Astrocyte of the cerebellum (primary cell): ENCODE data around the gene STARD8.
"Not testable (repeated sequence)": the region's sequence is repeated elsewhere in the genome, so short reads cannot be mapped to it uniquely, and the experiment has no call there.

Experiments
- DNase-seq: peaks from one replicate; pipeline ENCODE4 v3.0.0-alpha.2; 2011; ENCODE audit warnings: low read depth
- H3K4me3 ChIP-seq: 2 replicates; pipeline ENCODE4 v1.5.1; 2011; ENCODE audit warnings: mild to moderate bottlenecking, low read depth, low read length, moderate library complexity
- CTCF ChIP-seq: IDR thresholded peaks from 2 replicates; pipeline ENCODE4 v1.5.1; 2012; ENCODE audit warnings: low read length, low read depth, moderate library complexity, mild to moderate bottlenecking; ENCODE audit errors: missing control alignments
- in situ Hi-C: cut with HindIII; loops from 2 replicates; pipeline ENCODE4 v1.10.0; 2017; ENCODE audit warnings: low sequenced_read_pairs

The STARD8 gene

GRCh38 chrX:68731254-68731653 is 83.8 kb downstream of the STARD8 start:
- no peak for DNase-seq
- no peak overlapping the region for H3K4me3 ChIP-seq
- in situ Hi-C loops = no loop called here
- no peak for TF ChIP-seq CTCF

GRCh38 chrX:68732906-68733493 is 85.5 kb downstream of the STARD8 start:
- no peak for DNase-seq
- peak; percentile 65 for TF ChIP-seq CTCF
- H3K4me3 ChIP-seq = no peak overlapping the region
- in situ Hi-C loops = no loop called here

GRCh38 chrX:68735266-68735665 is 87.8 kb downstream of the STARD8 start:
- in situ Hi-C loops = no loop called here
- TF ChIP-seq CTCF = no peak
- no peak overlapping the region for H3K4me3 ChIP-seq
- DNase-seq = no peak

GRCh38 chrX:68741864-68742263 is 94.4 kb downstream of the STARD8 start:
- in situ Hi-C loops, DNase-seq, H3K4me3 ChIP-seq: not testable (repeated sequence)

GRCh38 chrX:68743754-68744153 is 96.3 kb downstream of the STARD8 start:
- no peak for DNase-seq
- in situ Hi-C loops = no loop called here
- TF ChIP-seq CTCF = no peak
- H3K4me3 ChIP-seq = no peak overlapping the region

- no peak overlapping the region for H3K4me3 ChIP-seq
- TF ChIP-seq CTCF = no peak
- in situ Hi-C loops = no loop called here
- DNase-seq = no peak
Measured at GRCh38 chrX:68746988-68747387, 99.5 kb downstream of the STARD8 start.

GRCh38 chrX:68748030-68748429 is 100.6 kb downstream of the STARD8 start:
- no peak for DNase-seq
- no peak overlapping the region for H3K4me3 ChIP-seq
- in situ Hi-C loops = no loop called here
- TF ChIP-seq CTCF = no peak
